HS-5 (cell line): ENCODE results near the gene H1-8.

ENCODE experiments used
- DNase-seq: peaks from one replicate; pipeline ENCODE4 v3.0.0-alpha.2; 2012; ENCODE audit warnings: low read depth

The H1-8 gene

DNA sequence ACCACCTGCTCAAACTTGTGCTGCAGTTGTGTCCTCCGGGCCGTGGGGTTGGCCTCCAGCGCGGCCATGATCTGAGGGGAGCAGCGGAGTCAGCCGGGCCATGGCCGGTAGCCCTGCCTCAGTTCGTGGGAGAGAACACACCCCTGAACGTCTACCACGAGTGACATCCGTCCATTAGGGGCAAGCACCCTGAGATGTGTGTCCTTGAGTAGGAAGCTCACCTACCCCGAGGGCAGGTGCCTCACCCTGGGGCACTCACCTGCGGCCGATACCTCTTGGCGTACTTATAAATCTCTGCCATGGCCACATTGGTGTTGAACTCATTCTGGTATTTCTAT lies 13.4 kb downstream of the H1-8 start:
- DNase-seq = no peak

GRCh38 chr3:129556890-129557547 lies 14.0 kb downstream of the H1-8 start:
- DNase-seq = no peak

GRCh38 chr3:129557548-129557894 lies 14.5 kb downstream of the H1-8 start:
- DNase-seq = no peak

GRCh38 chr3:129558081-129558771 lies 15.3 kb downstream of the H1-8 start:
- DNase-seq = no peak

GRCh38 chr3:129558772-129559564 lies 16.0 kb downstream of the H1-8 start:
- peak; percentile 37 for DNase-seq

DNA sequence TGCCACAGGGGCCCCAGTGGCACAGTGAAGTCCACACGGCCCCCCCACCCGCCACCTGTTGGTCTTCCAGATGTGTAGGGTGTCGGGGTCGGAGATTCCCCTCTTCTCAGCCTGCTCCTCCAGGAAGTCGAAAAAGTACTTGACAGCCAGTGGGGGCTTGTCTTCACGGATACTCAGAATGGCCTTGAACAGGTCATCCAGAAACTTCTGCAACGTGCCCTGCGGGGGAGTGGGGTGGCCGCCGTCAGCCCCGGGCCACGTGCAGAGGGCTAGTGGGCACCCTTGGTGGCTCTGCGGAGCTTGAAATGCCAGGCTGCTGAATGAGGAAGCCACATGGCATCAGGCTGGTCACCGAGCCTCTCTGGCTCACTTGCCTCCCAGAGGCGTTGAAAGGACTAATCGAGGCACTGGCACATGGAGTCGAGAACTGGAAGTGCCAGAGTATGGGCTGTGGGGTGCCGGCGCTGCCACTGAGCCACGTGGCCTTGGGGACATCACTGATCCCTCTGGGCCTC lies 16.6 kb downstream of the H1-8 start:
- no peak for DNase-seq

DNA sequence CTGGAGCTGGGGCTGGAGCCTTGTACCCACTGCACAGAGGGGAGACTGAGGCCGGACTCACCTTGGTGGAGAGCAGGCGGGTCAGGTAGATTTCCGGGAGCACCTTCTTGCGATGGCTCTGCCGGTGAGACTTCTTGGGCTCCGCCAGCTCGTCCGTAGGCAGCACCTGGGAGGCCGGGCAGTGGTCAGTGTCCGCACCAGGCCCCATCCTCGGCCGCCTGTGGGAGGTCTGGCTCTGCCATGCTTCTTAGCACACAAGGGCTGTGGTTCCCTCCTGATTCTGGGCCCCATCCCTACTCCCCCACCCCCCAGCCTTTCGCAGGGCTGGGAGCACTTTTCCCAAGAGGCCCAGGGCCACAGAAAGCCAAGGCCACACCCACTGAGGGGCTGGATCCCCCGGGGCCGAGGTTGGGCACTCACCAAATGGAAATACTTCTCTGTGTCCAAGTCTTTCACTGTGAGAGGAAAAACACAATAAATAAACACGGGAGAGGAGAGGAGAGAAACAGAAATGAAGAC lies 17.4 kb downstream of the H1-8 start:
- no peak for DNase-seq

DNA sequence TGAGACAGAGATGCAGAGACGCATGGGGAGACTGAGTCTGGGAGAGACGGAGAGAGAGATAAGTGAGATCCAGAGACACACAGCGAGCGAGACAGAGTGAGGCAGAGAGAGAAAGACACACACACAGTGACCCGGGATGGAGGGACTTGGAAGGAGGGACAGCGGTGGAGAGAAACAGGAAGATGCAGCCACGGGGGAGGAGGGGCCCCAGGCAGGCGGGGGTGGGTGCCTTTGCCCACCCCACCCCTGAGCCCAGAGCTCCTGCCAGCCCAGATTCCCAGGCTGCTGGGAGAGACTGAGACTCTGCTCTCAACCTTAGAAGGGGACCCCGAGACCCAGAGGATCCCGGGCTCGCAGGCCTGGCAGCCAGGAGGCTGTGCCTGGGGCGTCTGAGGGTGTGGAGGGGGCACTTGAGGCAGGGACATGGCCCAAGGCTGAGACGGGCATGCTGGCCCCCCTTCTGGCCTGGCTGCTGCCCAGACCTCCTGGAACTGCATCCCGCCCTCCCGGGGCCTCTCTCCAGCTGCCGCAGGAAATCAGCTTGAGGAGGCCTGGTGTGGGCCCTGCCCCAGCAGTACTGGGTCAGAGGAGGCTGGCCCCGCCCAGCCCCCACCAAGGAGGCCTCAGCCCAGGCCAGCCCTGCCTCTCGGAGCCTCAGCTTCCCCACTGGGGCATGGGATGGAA lies 18.1 kb downstream of the H1-8 start:
- DNase-seq = no peak

- no peak for DNase-seq
These were observed 18.8 kb downstream of the H1-8 start for GRCh38 chr3:129561619-129562248.

DNA sequence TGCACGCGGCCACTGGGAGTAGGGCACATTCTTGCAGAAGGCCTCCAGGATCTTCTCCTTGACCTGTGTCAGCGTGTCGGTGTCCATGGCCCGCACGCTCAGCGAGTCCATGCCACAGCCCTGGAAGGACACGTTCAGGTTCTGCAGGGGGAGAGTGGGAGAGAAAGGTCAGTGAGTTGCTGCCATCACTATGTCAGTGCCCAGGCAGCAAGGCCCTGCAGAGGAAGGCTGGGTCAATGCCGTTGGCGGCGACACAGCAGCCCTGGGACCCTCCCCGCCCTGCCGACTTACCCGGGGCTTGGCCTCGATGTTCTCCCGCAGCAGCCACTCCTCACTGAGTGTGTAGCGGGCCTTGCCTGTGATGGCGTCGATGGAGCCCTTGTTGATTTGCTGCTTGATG lies 19.8 kb downstream of the H1-8 start:
- DNase-seq = no peak

DNA sequence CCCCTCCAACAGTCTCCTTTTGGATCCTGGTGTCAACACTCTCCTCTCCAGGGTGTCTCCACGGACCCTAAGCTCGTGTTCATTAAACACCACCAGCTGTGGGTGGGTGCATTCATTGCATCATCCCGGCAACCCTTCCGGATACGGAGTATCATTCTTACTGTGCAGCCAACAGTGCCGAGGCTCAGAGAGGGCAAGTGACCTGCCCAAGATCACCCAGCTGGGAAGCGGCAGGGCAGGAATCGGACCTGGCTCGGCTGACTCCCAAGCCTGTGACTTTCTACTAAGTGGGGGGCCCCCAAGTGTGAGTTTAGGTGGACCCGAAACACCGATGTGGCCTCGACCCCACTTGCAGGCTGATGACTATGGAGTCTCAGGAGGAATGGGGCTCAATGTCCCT lies 20.4 kb downstream of the H1-8 start:
- DNase-seq = no peak

DNA sequence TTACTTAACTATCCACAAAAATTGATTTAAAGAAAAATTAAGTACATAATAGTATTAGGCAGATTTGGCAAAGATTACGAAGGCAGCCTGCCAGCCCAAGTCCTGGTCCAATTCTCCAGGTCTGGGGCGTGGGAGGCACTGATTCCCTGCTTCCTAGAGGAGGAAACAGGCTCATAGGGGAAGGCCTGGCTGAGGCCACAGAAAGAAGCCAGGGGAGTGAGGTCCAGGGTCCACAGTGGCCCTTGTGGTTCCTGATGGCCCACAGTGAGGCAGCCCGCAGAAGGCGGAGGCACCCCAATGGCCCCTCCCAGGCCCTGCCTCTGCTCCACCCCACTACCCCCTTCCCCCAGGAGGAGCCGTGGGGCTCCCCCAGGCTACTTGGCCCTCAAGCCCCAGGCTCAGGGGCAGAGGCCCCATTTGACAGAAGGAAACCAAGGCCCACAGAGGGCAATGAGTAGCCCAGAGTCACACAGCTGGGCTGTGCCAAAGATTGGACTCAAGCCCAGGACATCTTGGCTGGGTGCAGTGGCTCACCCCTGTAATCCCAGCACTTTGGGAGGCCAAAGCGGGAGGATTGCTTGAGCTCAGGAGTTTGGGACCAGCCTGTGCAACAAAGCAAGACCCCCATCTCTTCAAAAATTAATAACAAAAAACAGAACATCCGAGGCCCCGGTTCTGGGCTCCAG lies 21.0 kb downstream of the H1-8 start:
- no peak for DNase-seq

DNA sequence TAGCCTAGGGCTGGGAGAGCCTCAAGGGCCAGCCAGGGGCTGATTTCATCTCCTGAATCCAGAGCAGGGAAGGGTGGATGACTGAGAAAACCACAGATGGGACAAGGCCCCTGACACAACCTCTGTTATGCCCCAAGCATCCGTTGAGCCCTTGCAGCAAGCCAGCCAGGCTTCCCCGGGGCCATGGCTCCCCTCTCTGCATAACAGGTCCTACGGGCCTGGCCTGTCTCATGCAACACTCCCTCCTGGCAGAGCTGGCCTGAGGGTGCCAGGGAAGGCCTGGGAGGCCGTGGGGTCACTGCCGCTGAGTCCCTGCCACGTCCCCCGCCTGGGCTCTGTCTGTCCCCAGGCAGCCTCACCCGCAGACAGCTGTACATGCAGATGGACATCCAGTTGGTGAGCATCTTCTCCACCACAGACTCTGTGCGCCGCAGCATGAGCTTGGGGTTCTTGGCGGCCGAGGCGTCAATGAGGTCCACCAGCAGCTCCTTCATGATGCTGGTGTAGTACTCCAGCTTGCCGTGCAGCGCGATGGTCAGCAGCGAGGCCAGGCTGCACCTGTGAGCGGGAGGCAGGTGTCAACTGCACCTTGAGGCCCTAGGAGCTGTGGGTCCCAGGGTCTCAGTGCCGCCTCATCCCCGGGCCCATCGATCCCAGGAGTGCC lies 22.1 kb downstream of the H1-8 start:
- no peak for DNase-seq

DNA sequence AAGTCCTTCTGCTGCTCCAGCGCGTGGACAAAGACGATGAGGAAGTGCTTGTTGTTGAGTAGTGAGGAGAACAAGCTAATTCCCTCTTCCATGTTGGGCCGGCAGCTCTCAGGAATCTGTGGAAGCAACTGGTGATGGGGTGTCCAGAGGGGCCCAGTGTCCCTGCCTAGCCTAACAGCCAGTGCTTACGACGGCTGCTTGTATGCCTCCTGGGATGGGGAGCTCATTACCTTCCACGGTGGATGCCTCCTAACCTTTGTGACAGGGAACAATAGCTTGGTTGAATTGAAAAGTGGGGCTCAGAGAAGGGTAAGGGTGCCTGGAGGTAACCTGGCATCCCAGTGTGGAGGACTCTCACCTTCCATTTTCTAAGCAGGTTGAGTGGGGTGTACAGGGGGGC lies 22.9 kb downstream of the H1-8 start:
- DNase-seq = no peak

DNA sequence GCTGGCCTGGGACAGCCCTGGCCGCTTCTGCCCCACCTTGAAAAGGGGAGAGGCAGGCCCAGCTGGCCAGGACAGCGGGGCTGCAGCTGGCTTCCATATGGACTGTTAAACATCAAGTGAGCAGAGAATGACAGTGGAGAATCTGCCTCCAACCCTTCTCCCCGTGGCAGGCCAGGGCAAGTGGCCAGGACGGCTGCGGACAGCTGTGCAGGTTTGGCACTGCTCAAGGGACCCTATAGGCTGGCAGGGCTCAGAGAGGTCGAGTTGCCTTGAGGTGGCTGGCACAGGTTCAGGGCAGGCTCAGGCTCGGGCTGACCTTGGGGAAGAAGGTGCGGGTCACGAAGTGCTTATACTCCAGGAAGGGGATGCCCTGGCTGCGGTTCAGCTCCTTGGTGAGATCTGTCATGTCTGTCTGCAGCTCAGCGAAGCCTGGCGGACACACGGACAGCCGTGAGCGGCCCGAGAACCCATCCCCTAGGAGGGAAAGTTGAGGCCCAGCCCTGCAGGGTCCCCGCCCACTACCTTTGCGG lies 24.3 kb downstream of the H1-8 start:
- no peak for DNase-seq

DNA sequence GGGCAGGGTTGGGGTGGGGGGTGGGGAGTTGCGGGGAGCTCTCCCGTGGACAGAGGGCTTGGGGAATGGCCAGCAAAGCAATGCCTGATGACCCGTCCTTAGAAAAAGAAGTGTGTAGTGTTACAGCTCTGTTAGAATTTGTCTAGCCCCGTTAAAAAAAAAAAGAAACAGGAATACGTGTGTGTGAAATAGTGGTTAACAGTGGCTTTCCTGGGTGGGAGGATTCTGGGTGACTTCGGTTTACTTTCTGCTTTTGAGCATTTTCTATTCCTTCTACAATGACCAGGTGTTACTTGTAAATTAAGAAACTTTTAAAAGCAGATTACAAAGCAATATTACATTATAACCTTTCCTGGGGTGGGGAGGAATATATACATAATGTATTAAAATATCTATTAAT lies 25.0 kb downstream of the H1-8 start:
- DNase-seq = no peak

- no peak for DNase-seq
These were observed 26.9 kb downstream of the H1-8 start for GRCh38 chr3:129569856-129570255.

GRCh38 chr3:129571605-129572547 lies 28.9 kb downstream of the H1-8 start:
- no peak for DNase-seq

DNA sequence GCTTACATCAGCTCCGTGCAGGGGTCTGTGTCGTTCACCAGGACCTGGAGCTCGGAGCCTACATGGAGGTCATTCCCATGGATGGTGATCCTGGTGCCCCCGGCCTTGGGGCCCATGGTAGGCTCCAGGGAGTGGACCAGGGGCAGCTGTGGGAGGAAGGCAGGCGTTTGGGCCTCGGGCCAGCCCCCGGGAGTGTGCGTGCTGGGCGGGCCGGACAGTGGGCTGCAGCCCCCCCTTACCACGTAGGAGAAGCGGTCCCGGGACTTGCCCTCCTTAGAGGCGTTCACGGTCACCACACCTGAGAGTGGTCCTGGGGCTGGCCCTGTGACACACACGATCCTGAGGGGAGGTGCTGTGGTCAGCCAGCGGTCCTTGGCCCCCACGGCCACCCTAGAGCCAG lies 29.6 kb downstream of the H1-8 start:
- no peak for DNase-seq
